HEK293 (cell line): ENCODE measurements around the gene BCR.

Experiments used
- CTCF ChIA-PET: fragments of 350-600 bp; formaldehyde crosslinking; extraction: SDS; loops from one replicate; lab custom pipeline; 2021; ENCODE audit warnings: antibody characterized with exemption; lab: Yijun Ruan, JAX
- POLR2A ChIA-PET: fragments of 300-600 bp; formaldehyde crosslinking; extraction: SDS; loops from one replicate; lab custom pipeline; 2020; ENCODE audit warnings: antibody characterized with exemption, inconsistent platforms; lab: Yijun Ruan, JAX
- H3K27ac ChIP-seq: fragments of 200-500 bp; sonication (Bioruptor generic); 2 replicates; pipeline ENCODE4 v1.5.1; 2014; ENCODE audit warnings: low read depth, low read length, control low read depth, inconsistent platforms; ENCODE audit errors: extremely low read depth
- H3K36me3 ChIP-seq, 2 experiments: fragments of 200-500 bp in 1 of 2; sonication (Bioruptor generic) in 1 of 2; 1 replicate in 1 of 2; 2 replicates in 1 of 2; pipeline ENCODE4 v1.5.1; 2014 to 2017; ENCODE audit warnings: inconsistent platforms in 2 of 2, low read length in 2 of 2; ENCODE audit not compliant: control insufficient read depth in 2 of 2, insufficient read depth in 1 of 2
- H3K4me1 ChIP-seq: fragments of 200-500 bp; sonication (Bioruptor generic); 2 replicates; pipeline ENCODE4 v1.5.1; 2014; ENCODE audit warnings: mild to moderate bottlenecking, low read length, inconsistent platforms; ENCODE audit not compliant: control insufficient read depth, insufficient read depth
- H3K4me3 ChIP-seq: 2 replicates; pipeline ENCODE4 v1.5.1; 2011; ENCODE audit warnings: low read depth, mild to moderate bottlenecking, control low read depth, low read length, moderate library complexity
- H3K9me3 ChIP-seq: fragments of 200-500 bp; sonication (Bioruptor generic); 2 replicates; pipeline ENCODE4 v1.5.1; 2014; ENCODE audit warnings: low read depth, low read length, inconsistent platforms; ENCODE audit not compliant: control insufficient read depth, insufficient read depth
- EGR2 ChIP-seq: fragments of 450-650 bp; formaldehyde crosslinking; IDR thresholded peaks from 2 replicates; pipeline ENCODE4 v1.5.1; 2016; ENCODE audit warnings: low read depth, missing biosample characterization, missing genetic modification characterization
- ELK4 ChIP-seq: IDR thresholded peaks from 2 replicates; pipeline ENCODE4 v1.6.1; 2011; ENCODE audit warnings: mild to moderate bottlenecking, low read depth, low read length, borderline replicate concordance
- HIC1 ChIP-seq: fragments of 450-650 bp; formaldehyde crosslinking; IDR thresholded peaks from 2 replicates; pipeline ENCODE4 v1.5.1; 2016; ENCODE audit warnings: missing biosample characterization, missing genetic modification characterization
- KLF1 ChIP-seq: fragments of 450-650 bp; formaldehyde crosslinking; IDR thresholded peaks from 2 replicates; pipeline ENCODE4 v1.5.1; 2016; ENCODE audit warnings: missing biosample characterization, missing genetic modification characterization
- KLF9 ChIP-seq: fragments of 450-650 bp; formaldehyde crosslinking; IDR thresholded peaks from 2 replicates; pipeline ENCODE4 v1.5.1; 2016; ENCODE audit warnings: missing biosample characterization, missing genetic modification characterization, low read depth
- ZNF121 ChIP-seq: fragments of 450-650 bp; formaldehyde crosslinking; IDR thresholded peaks from 2 replicates; pipeline ENCODE4 v1.5.1; 2016; ENCODE audit warnings: missing biosample characterization, missing genetic modification characterization
- ZNF19 ChIP-seq: fragments of 450-650 bp; formaldehyde crosslinking; IDR thresholded peaks from 2 replicates; pipeline ENCODE4; 2016; ENCODE audit warnings: missing biosample characterization, missing genetic modification characterization, low read depth
- ZNF221 ChIP-seq: fragments of 450-650 bp; formaldehyde crosslinking; IDR thresholded peaks from 2 replicates; pipeline ENCODE4 v1.5.1; 2017; ENCODE audit warnings: missing biosample characterization, missing genetic modification characterization, borderline replicate concordance
- ZNF223 ChIP-seq: fragments of 450-650 bp; formaldehyde crosslinking; IDR thresholded peaks from 2 replicates; pipeline ENCODE4 v1.5.1; 2016; ENCODE audit warnings: missing biosample characterization, missing genetic modification characterization
- ZNF302 ChIP-seq: fragments of 450-650 bp; formaldehyde crosslinking; IDR thresholded peaks from 2 replicates; pipeline ENCODE4 v1.5.1; 2016; ENCODE audit warnings: missing biosample characterization, missing genetic modification characterization, low read depth
- ZNF510 ChIP-seq: fragments of 450-650 bp; formaldehyde crosslinking; IDR thresholded peaks from 2 replicates; pipeline ENCODE4 v1.5.1; 2018; ENCODE audit warnings: mild to moderate bottlenecking, missing genetic modification characterization, missing biosample characterization; ENCODE audit not compliant: insufficient replicate concordance
- ZNF529 ChIP-seq: fragments of 450-650 bp; formaldehyde crosslinking; IDR thresholded peaks from 2 replicates; pipeline ENCODE4 v1.5.1; 2017; ENCODE audit warnings: missing genetic modification characterization, missing biosample characterization; ENCODE audit not compliant: insufficient replicate concordance
- ZNF544 ChIP-seq: fragments of 450-650 bp; formaldehyde crosslinking; IDR thresholded peaks from 2 replicates; pipeline ENCODE4 v1.5.0; 2017; ENCODE audit warnings: missing biosample characterization, missing genetic modification characterization
- ZNF621 ChIP-seq: fragments of 450-650 bp; formaldehyde crosslinking; IDR thresholded peaks from 2 replicates; pipeline ENCODE4 v1.5.1; 2017; ENCODE audit warnings: missing biosample characterization, missing genetic modification characterization
- ZNF629 ChIP-seq: fragments of 450-650 bp; formaldehyde crosslinking; IDR thresholded peaks from 2 replicates; pipeline ENCODE4 v1.5.1; 2017; ENCODE audit warnings: missing biosample characterization, missing genetic modification characterization
- ZNF664 ChIP-seq: fragments of 450-650 bp; formaldehyde crosslinking; IDR thresholded peaks from 2 replicates; pipeline ENCODE4 v1.5.1; 2016; ENCODE audit warnings: missing biosample characterization, missing genetic modification characterization
- ZNF785 ChIP-seq: fragments of 450-650 bp; formaldehyde crosslinking; IDR thresholded peaks from 2 replicates; pipeline ENCODE4 v1.5.1; 2016; ENCODE audit warnings: missing biosample characterization, missing genetic modification characterization
- ZNF791 ChIP-seq: fragments of 450-650 bp; formaldehyde crosslinking; IDR thresholded peaks from 2 replicates; pipeline ENCODE4 v1.5.1; 2016; ENCODE audit warnings: missing biosample characterization, missing genetic modification characterization
- ZNF843 ChIP-seq: fragments of 450-650 bp; formaldehyde crosslinking; IDR thresholded peaks from 2 replicates; pipeline ENCODE4 v1.5.1; 2016; ENCODE audit warnings: missing biosample characterization, missing genetic modification characterization
- ZSCAN23 ChIP-seq: fragments of 450-650 bp; formaldehyde crosslinking; IDR thresholded peaks from 2 replicates; pipeline ENCODE4 v1.5.1; 2016; ENCODE audit warnings: missing biosample characterization, missing genetic modification characterization
- ZSCAN30 ChIP-seq: fragments of 450-650 bp; IDR thresholded peaks from 2 replicates; pipeline ENCODE4 v1.5.1; 2018; ENCODE audit warnings: missing biosample characterization, mild to moderate bottlenecking, missing genetic modification characterization, moderate library complexity
- TF ChIP-seq, protein P1 (sequence below): fragments of 450-650 bp; formaldehyde crosslinking; IDR thresholded peaks from 2 replicates; pipeline ENCODE4; 2016; ENCODE audit warnings: missing biosample characterization, missing genetic modification characterization
- TF ChIP-seq, protein P2 (sequence below): fragments of 450-650 bp; formaldehyde crosslinking; IDR thresholded peaks from 2 replicates; pipeline ENCODE4 v1.5.1; 2016; ENCODE audit warnings: missing biosample characterization, missing genetic modification characterization

The BCR gene

GRCh38 chr22:23143119-23143518 lies 37.2 kb upstream of the BCR start (continued):
- no peak for TF ChIP-seq HIC1 (tag by site-specific recombination)
- TF ChIP-seq ZNF19 (tag by site-specific recombination): no peak
- TF ChIP-seq EGR2 (tag by site-specific recombination): no peak
- TF ChIP-seq ZNF529 (tag by site-specific recombination): peak; percentile 41
- TF ChIP-seq, protein P1, sequence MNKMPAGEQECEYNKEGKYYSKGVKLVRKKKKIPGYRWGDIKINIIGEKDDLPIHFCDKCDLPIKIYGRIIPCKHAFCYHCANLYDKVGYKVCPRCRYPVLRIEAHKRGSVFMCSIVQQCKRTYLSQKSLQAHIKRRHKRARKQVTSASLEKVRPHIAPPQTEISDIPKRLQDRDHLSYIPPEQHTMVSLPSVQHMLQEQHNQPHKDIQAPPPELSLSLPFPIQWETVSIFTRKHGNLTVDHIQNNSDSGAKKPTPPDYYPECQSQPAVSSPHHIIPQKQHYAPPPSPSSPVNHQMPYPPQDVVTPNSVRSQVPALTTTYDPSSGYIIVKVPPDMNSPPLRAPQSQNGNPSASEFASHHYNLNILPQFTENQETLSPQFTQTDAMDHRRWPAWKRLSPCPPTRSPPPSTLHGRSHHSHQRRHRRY: no peak
- TF ChIP-seq ZNF510 (tag by site-specific recombination): no peak

DNA sequence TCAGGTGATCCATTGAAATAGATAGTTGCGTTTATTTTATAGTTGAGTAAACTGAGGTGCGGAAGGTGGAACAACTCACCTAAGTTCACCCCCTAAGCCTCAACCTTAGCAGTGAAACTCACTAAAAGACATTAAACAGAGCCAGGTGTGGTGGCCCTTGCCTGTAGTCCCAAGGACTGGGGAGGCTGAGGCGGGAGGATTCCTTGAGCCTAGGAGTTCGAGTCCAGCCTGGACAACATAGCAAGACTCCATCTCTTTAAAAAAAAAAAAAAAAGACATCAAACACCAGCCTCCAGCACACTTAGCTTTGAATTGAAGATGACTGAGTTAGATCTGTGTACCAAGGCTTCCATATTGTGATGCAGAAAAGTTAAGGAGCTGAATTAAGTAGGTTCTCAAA lies 35.9 kb upstream of the BCR start:
- Histone ChIP-seq H3K4me3 (no peak overlapping the region), H3K4me1 (peaks cover 5% of the 10 kb centered on the region; the same call in 1 of the 2 replicates), H3K27ac (no peak overlapping the region), H3K9me3 (no peaks in the 10 kb centered on the region), H3K36me3 (peaks cover 0 to 27% of the 10 kb centered on the region in 2 experiments; a peak in 1 of 3 replicates)
- POLR2A ChIA-PET: interaction anchor here (0.5 to 1.7 kb wide), 5 partner anchors 10 to 24 kb away, joined by 3 to 10 read pairs (median 5); no protein-coding TSS in a partner anchor
- no peak for TF ChIP-seq ZNF302
- no peak for TF ChIP-seq ZSCAN30 (tag by site-specific recombination)
- TF ChIP-seq KLF9 (tag by site-specific recombination): no peak
- peak; percentile 58 for TF ChIP-seq ZNF121
- TF ChIP-seq KLF1 (tag by site-specific recombination): no peak
- no peak for TF ChIP-seq ZNF510 (tag by site-specific recombination)
- CTCF ChIA-PET: interaction anchor here (0.6 to 2.2 kb wide), 12 partner anchors 9 to 1152 kb away, joined by 3 to 15 read pairs (median 4); no protein-coding TSS in a partner anchor

DNA sequence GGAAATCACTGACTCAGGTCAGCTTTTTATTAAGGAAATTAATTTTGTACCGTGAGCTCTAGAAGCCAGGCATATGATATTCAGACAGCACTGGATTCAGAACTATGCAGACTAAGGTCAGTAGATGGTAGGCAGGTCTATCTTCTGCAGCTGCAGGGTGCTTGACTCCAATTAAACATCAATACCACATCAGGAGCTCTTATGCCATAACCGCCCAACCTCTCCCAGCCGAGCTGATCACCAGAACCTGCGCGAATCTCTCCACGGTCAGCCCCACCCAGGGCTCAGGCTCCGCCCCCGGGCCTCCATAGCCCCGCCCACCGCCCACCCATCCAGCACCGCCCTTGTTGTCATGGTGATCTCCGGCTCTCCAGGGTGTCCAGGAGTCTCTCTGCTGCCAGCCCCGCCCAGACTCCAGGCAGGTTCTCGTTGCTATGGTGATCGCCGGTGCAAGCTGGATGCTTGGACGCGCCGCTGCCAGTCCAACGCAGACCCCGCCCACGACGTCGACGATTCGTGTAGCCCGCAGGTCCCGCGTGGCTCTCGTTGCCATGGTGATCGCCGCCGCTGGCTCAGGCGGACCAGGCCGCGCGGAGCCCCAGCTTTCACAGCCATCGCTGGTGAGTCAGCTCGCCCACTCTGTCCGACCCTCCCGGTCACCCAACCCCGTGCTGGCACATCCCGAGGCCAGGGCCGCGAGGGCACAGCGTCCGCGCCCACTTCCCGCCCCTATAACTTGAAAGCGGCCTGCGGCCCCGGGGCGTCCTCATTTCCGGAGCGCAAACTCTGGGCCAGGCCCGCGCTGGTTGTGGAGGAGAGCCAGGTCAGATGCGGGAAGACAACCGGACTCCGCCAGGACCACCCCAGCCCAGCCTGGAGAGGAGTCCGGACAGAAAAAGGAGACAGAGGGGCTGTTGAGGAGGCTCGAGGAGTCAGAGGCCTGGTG lies 35.1 kb upstream of the BCR start, which contains the start of gene RAB36:
RAB36 (plus strand) TSS at position 546 of the 946 bp plus-strand sequence. CDS start 1,140 bp downstream, outside the sequence.
- peaks cover 5% of the 10 kb centered on the region; the same call in 1 of the 2 replicates for H3K4me1 ChIP-seq
- H3K27ac ChIP-seq: peak within 1 kb of the TSS; percentile 19; the same call in 1 of the 2 replicates
- peaks cover 0 to 34% of the 10 kb centered on the region in 2 experiments; a peak in 1 of 3 replicates for H3K36me3 ChIP-seq
- POLR2A ChIA-PET: interaction anchor here (0.5 to 1.7 kb wide), 10 partner anchors 9 to 412 kb away, joined by 3 to 10 read pairs (median 3); no protein-coding TSS in a partner anchor
- no peaks in the 10 kb centered on the region for H3K9me3 ChIP-seq
- H3K4me3 ChIP-seq: peak within 1 kb of the TSS; percentile 70
- CTCF ChIA-PET: interaction anchor here (0.7 to 2.2 kb wide), 13 partner anchors 9 to 241 kb away, joined by 3 to 15 read pairs (median 5); no protein-coding TSS in a partner anchor
- TF ChIP-seq ZNF621 (no peak), ZNF221 (no peak), ZNF785 (no peak), ZNF664 (tag by site-specific recombination) (no peak), ZNF544 (tag by site-specific recombination) (no peak), HIC1 (tag by site-specific recombination) (peak; percentile 93), ZNF223 (tag by site-specific recombination) (no peak), ZNF629 (no peak), ZNF791 (tag by site-specific recombination) (no peak), ZNF843 (no peak), ELK4 (no peak; the same call in 1 of the 2 replicates), ZSCAN23 (tag by site-specific recombination) (no peak)
- TF ChIP-seq, protein P2, sequence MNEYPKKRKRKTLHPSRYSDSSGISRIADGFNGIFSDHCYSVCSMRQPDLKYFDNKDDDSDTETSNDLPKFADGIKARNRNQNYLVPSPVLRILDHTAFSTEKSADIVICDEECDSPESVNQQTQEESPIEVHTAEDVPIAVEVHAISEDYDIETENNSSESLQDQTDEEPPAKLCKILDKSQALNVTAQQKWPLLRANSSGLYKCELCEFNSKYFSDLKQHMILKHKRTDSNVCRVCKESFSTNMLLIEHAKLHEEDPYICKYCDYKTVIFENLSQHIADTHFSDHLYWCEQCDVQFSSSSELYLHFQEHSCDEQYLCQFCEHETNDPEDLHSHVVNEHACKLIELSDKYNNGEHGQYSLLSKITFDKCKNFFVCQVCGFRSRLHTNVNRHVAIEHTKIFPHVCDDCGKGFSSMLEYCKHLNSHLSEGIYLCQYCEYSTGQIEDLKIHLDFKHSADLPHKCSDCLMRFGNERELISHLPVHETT (tag by site-specific recombination): no peak
